OCI-LY3 (cell line): ENCODE data around the gene ZNF764.
"Not testable (repeated sequence)": the region's sequence is repeated elsewhere in the genome, so short reads cannot be mapped to it uniquely, and the experiment has no call there.

Experiments used
- H2AFZ ChIP-seq: fragments of 200-600, 300-600 bp; shearing (Covaris generic); 2 replicates; pipeline ENCODE4 v1.6.0; 2014; ENCODE audit warnings: antibody characterized with exemption, low read depth, low read length
- H3K27ac ChIP-seq: fragments of 200-600, 300-600 bp; sonication (generic); 2 replicates; pipeline ENCODE4 v1.5.1; 2014; ENCODE audit warnings: mild to moderate bottlenecking, low read length, moderate library complexity, mixed read lengths
- H3K27me3 ChIP-seq: fragments of 200-600, 300-600 bp; sonication (generic); 2 replicates; pipeline ENCODE4 v1.6.1; 2014; ENCODE audit warnings: low read depth, low read length, mixed read lengths
- H3K36me3 ChIP-seq: fragments of 200-600, 300-600 bp; sonication (generic); replicated peaks from 2 replicates; pipeline ENCODE3; 2014; ENCODE audit warnings: low read depth, low read length, mixed read lengths
- H3K4me1 ChIP-seq: fragments of 300-600, 200-600 bp; sonication (generic); 2 replicates; pipeline ENCODE4 v1.6.1; 2014; ENCODE audit warnings: low read length, mixed read lengths
- H3K4me2 ChIP-seq: fragments of 200-600, 300-600 bp; sonication (generic); 2 replicates; pipeline ENCODE4 v1.6.1; 2014; ENCODE audit warnings: low read length, mixed read lengths
- H3K4me3 ChIP-seq: fragments of 300-600, 200-600 bp; sonication (generic); 2 replicates; pipeline ENCODE4 v1.5.1; 2014; ENCODE audit warnings: antibody characterized with exemption, mild to moderate bottlenecking, low read length, moderate library complexity
- H3K79me2 ChIP-seq: fragments of 300-600, 200-600 bp; shearing (Covaris generic); 2 replicates; pipeline ENCODE4 v1.6.1; 2014; ENCODE audit warnings: mild to moderate bottlenecking, low read length, mixed read lengths
- H3K9ac ChIP-seq: fragments of 300-600, 200-600 bp; shearing (Covaris generic); 2 replicates; pipeline ENCODE4 v1.6.0; 2014; ENCODE audit warnings: mild to moderate bottlenecking, low read length, moderate library complexity
- H3K9me3 ChIP-seq: fragments of 200-600, 300-600 bp; shearing (Covaris generic); 2 replicates; pipeline ENCODE4 v1.6.1; 2014; ENCODE audit warnings: low read length, mixed read lengths; ENCODE audit not compliant: insufficient read depth
- H4K20me1 ChIP-seq: fragments of 200-600, 300-600 bp; sonication (generic); 2 replicates; pipeline ENCODE4 v1.6.1; 2016; ENCODE audit warnings: low read length, mixed read lengths; ENCODE audit not compliant: insufficient read depth
- EZH2phosphoT487 ChIP-seq: fragments of 200-600 bp; shearing (Covaris generic); IDR thresholded peaks from 2 replicates; pipeline ENCODE4 v1.6.1; 2018; ENCODE audit warnings: antibody characterized with exemption, mixed run types, low read depth
- TF ChIP-seq, protein P1 (sequence below): fragments of 200-600, 300-600 bp; sonication (generic); IDR thresholded peaks from 2 replicates; pipeline ENCODE4 v1.5.1; 2014; ENCODE audit warnings: antibody characterized with exemption, low read length, low read depth

The ZNF764 gene

GRCh38 chr16:30548416-30549253, 9.5 kb downstream of the ZNF764 start:
- no peaks in the 10 kb centered on the region for H3K9me3 ChIP-seq
- H4K20me1 ChIP-seq, result no peaks in the 10 kb centered on the region
- H3K79me2 ChIP-seq, result no peaks in the 10 kb centered on the region
- no peak overlapping the region for H3K4me3 ChIP-seq
- no peak overlapping the region for H3K27ac ChIP-seq
- H3K4me1 ChIP-seq, result no peaks in the 10 kb centered on the region
- no peak overlapping the region for H3K4me2 ChIP-seq
- H2AFZ ChIP-seq, result no peak overlapping the region
- H3K9ac ChIP-seq, result no peak overlapping the region
- TF ChIP-seq EZH2phosphoT487, result no peak
- TF ChIP-seq, protein P1, sequence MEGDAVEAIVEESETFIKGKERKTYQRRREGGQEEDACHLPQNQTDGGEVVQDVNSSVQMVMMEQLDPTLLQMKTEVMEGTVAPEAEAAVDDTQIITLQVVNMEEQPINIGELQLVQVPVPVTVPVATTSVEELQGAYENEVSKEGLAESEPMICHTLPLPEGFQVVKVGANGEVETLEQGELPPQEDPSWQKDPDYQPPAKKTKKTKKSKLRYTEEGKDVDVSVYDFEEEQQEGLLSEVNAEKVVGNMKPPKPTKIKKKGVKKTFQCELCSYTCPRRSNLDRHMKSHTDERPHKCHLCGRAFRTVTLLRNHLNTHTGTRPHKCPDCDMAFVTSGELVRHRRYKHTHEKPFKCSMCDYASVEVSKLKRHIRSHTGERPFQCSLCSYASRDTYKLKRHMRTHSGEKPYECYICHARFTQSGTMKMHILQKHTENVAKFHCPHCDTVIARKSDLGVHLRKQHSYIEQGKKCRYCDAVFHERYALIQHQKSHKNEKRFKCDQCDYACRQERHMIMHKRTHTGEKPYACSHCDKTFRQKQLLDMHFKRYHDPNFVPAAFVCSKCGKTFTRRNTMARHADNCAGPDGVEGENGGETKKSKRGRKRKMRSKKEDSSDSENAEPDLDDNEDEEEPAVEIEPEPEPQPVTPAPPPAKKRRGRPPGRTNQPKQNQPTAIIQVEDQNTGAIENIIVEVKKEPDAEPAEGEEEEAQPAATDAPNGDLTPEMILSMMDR, result no peak
- H3K36me3 ChIP-seq, result peaks cover 9% of the 10 kb centered on the region
- no peaks in the 10 kb centered on the region for H3K27me3 ChIP-seq

- TF ChIP-seq EZH2phosphoT487, result no peak
- TF ChIP-seq, protein P1, result no peak
- H3K27me3 ChIP-seq, result no peaks in the 10 kb centered on the region
- H3K27ac ChIP-seq, result no peak overlapping the region
- no peaks in the 10 kb centered on the region for H3K79me2 ChIP-seq
- H4K20me1 ChIP-seq, result no peaks in the 10 kb centered on the region
- H3K4me1 ChIP-seq, result peaks cover 6% of the 10 kb centered on the region
- no peak overlapping the region for H3K4me2 ChIP-seq
- no peak overlapping the region for H3K4me3 ChIP-seq
- no peaks in the 10 kb centered on the region for H3K9me3 ChIP-seq
- H3K36me3 ChIP-seq, result no peaks in the 10 kb centered on the region
- no peak overlapping the region for H2AFZ ChIP-seq
- H3K9ac ChIP-seq, result no peak overlapping the region
These were observed 12.1 kb downstream of the ZNF764 start for GRCh38 chr16:30546115-30546514.

DNA sequence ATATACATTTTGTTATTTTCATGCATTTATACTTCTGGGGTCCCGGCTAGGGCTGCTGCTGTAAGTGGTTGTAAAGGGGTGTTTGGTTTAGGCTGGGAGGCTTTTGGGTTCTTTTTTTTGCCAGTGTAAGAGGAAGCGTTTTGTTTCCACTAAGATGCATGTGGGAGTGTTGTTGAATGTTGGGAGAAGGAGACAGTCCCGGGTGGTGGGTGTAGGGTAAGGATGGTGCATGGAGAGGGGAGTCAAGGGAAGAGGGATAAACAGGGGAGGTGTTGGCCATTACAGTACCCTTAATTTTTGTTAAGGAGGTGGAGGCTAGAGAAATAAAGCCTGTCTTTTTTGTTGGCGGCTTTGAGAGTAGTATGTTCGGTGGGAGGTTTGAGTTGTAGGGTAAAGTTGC, 15.1 kb downstream of the ZNF764 start:
- H3K4me2 ChIP-seq, result no peak overlapping the region
- H3K4me1 ChIP-seq, result peaks cover 16% of the 10 kb centered on the region
- H3K9ac ChIP-seq, result no peak overlapping the region
- no peaks in the 10 kb centered on the region for H3K36me3 ChIP-seq
- no peaks in the 10 kb centered on the region for H3K79me2 ChIP-seq
- no peak overlapping the region for H2AFZ ChIP-seq
- no peak overlapping the region for H3K27ac ChIP-seq
- TF ChIP-seq EZH2phosphoT487, result no peak
- TF ChIP-seq, protein P1, result no peak
- no peak overlapping the region for H3K4me3 ChIP-seq
- no peaks in the 10 kb centered on the region for H3K27me3 ChIP-seq
- no peaks in the 10 kb centered on the region for H4K20me1 ChIP-seq
- no peaks in the 10 kb centered on the region for H3K9me3 ChIP-seq

DNA sequence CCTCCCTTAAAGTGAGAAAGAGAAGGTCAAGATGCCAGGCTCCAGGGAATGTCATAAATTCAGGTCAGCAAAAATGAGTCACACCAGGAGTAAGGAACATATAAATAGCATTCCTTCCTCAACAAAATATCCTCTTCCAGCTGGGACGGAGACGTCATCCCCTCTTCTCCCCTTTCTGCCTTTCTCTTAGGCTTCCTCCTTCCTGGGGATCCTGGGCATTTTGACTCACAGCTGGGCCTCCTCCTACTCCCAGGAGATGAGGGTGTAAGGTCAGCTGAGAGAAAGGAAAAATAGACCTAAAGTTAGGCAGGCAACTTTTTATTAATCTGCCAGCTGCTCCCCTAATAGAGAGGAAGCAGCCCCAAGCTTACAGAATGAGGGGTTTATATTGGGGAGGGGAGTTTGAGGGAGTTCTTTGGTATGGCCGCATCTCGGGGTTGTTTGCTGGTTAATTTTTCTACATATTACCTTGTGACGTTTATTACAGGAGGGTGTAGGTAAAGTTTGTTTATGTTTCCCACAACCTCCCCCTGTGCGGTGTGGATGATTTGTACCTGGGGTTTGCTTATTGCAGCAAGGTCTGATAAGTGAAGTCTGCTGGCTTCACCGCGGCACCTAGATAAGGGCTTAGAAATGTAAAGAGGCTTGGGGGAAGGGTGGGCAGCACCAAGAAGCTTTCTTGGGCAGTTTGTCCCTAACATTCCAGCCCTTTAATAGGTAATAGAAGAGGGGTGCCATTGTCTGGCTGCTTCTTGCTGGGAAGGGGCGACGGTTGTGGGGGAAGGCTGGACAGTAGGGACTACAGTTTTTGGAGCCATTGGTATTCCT, 16.5 kb downstream of the ZNF764 start:
- Histone ChIP-seq H3K9me3 (no peaks in the 10 kb centered on the region), H4K20me1 (no peaks in the 10 kb centered on the region), H2AFZ (no peak overlapping the region), H3K36me3 (no peaks in the 10 kb centered on the region), H3K79me2 (no peaks in the 10 kb centered on the region), H3K4me3 (no peak overlapping the region), H3K4me1 (peaks cover 16% of the 10 kb centered on the region), H3K27me3 (no peaks in the 10 kb centered on the region), H3K4me2 (peak overlapping the region; percentile 45; the same call in 1 of the 2 replicates), H3K9ac (no peak overlapping the region), H3K27ac (no peak overlapping the region)
- no peak for TF ChIP-seq EZH2phosphoT487
- TF ChIP-seq, protein P1, result no peak

DNA sequence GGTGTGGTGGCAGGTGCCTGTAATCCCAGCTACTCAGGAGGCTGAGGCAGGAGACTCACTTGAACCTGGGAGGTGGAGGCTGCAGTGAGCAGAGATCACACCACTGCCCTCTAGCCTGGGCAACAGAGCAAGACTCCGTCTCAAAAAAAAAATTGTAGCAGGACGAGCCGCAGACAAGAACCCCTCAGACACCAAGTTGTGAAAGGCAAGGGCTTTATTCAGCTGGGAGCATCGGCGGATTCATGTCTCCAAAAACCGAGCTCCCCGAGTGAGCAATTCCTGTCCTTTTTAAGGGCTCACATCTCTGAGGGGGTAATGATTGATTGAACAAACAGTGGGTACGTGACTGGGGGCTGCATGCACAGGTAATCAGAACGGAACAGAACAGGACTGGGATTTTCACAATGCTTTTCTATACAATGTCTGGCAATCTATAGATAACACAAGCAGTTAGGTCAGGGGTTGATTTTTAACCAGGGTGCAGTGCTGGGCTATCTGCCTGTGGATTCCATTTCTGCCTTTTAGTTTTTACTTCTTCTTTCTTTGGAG, 17.2 kb downstream of the ZNF764 start:
- not testable (repeated sequence) for H3K4me3 ChIP-seq, H3K27ac ChIP-seq, H3K36me3 ChIP-seq, H3K9ac ChIP-seq, H3K79me2 ChIP-seq, H4K20me1 ChIP-seq, H3K9me3 ChIP-seq, H3K27me3 ChIP-seq
- H3K4me1 ChIP-seq, result peaks cover 18% of the 10 kb centered on the region
- H3K4me2 ChIP-seq, result peak overlapping the region; percentile 45; the same call in 1 of the 2 replicates
- H2AFZ ChIP-seq, result 0 out of 2 replicates have a peak overlapping the region, but pooled peaks have one; percentile 70
